PC-3 (cell line): ENCODE measurements around the gene ARHGAP24. TPM values are rescaled to one million over a fixed set of nuclear protein-coding genes. Genes with fewer than 3 reads are reported as not detected.
A peak's percentile ranks its signal among the peaks of the same experiment; 100 is the strongest.

Source experiments
- ATAC-seq: fragments of 200-7000 bp; cut with Tn5 transposase; 2 replicates; pipeline ENCODE4 v1.9.1; 2020; ENCODE audit warnings: mild to moderate bottlenecking, moderate library complexity
- BruUV-seq: library from RNA; stranded (reverse); fragments of 400-500 nt; replicated peaks from 2 replicates; lab custom pipeline; 2021; lab: Mats Ljungman, UMichigan
- CTCF ChIA-PET: fragments of 300-600 bp; sonication (Branson Sonifier 250); formaldehyde crosslinking; loops from one replicate; lab custom pipeline; 2022; ENCODE audit warnings: antibody characterized with exemption; lab: Charles Lee
- POLR2A ChIA-PET: fragments of 300-600 bp; sonication (Branson Sonifier 250); formaldehyde crosslinking; loops from one replicate; lab custom pipeline; 2022; ENCODE audit warnings: antibody characterized with exemption; ENCODE audit not compliant: unreplicated experiment; lab: Charles Lee
- DNase-seq: peaks from one replicate; pipeline ENCODE4 v3.0.0-alpha.2; 2015
- H2AFZ ChIP-seq: fragments of 300-600 bp; sonication (generic); 2 replicates; pipeline ENCODE4 v1.6.0; 2016; ENCODE audit warnings: antibody characterized with exemption, low read length
- H3F3A ChIP-seq: fragments of 300-600 bp; sonication (generic); one replicate; pipeline ENCODE4 v1.6.0; 2017; ENCODE audit warnings: antibody characterized with exemption, low read length, control low read depth, mild to moderate bottlenecking; ENCODE audit not compliant: unreplicated experiment
- H3K27ac ChIP-seq: fragments of 300-600 bp; sonication (generic); 2 replicates; pipeline ENCODE4 v1.5.1; 2016; ENCODE audit warnings: mild to moderate bottlenecking, low read length
- H3K27me3 ChIP-seq: fragments of 300-600 bp; sonication (generic); 2 replicates; pipeline ENCODE4 v1.6.1; 2016; ENCODE audit warnings: low read length, mixed read lengths
- H3K36me3 ChIP-seq: fragments of 300-600 bp; sonication (generic); 2 replicates; pipeline ENCODE4 v1.6.1; 2016; ENCODE audit warnings: low read depth, mixed run types, low read length, mixed read lengths
- H3K4me1 ChIP-seq: fragments of 300-600 bp; sonication (generic); 2 replicates; pipeline ENCODE4 v1.5.1; 2016; ENCODE audit warnings: low read length; ENCODE audit not compliant: insufficient read depth
- H3K4me2 ChIP-seq: fragments of 300-600 bp; sonication (generic); 2 replicates; pipeline ENCODE4 v1.6.0; 2016; ENCODE audit warnings: low read length
- H3K4me3 ChIP-seq: fragments of 300-600 bp; sonication (generic); 2 replicates; pipeline ENCODE4 v1.5.1; 2016; ENCODE audit warnings: mild to moderate bottlenecking, low read length, mixed read lengths
- H3K79me2 ChIP-seq: fragments of 300-600 bp; sonication (generic); 2 replicates; pipeline ENCODE4 v1.6.1; 2017; ENCODE audit warnings: low read length, mixed read lengths
- H3K9ac ChIP-seq: fragments of 300-600 bp; sonication (generic); 2 replicates; pipeline ENCODE4 v1.6.0; 2016; ENCODE audit warnings: mild to moderate bottlenecking, low read length
- H3K9me2 ChIP-seq: fragments of 300-600 bp; sonication (generic); replicated peaks from 2 replicates; pipeline ENCODE4 v1.6.1; 2016; ENCODE audit warnings: mixed run types, low read length, mixed read lengths
- H3K9me3 ChIP-seq: fragments of 300-600 bp; sonication (generic); 2 replicates; pipeline ENCODE4 v1.6.1; 2016; ENCODE audit warnings: low read length, mixed read lengths
- H4K20me1 ChIP-seq: fragments of 300-600 bp; sonication (generic); 2 replicates; pipeline ENCODE4 v1.6.1; 2016; ENCODE audit warnings: low read length, mixed read lengths
- EZH2 ChIP-seq: fragments of 300-600 bp; sonication (generic); IDR thresholded peaks from one replicate; pipeline ENCODE4 v1.6.1; 2017; ENCODE audit warnings: antibody characterized with exemption, mild to moderate bottlenecking, low read length; ENCODE audit not compliant: unreplicated experiment
- EZH2phosphoT487 ChIP-seq: fragments of 300-600 bp; sonication (generic); IDR thresholded peaks from 2 replicates; pipeline ENCODE4 v1.6.1; 2018; ENCODE audit warnings: mild to moderate bottlenecking, antibody characterized with exemption, low read length, borderline replicate concordance
- intact Hi-C: fragments of 100-400 bp; cut with micrococcal nuclease; formaldehyde crosslinking; loops from 2 replicates; pipeline ENCODE4 v1.9.0; 2023
- total RNA-seq: library from RNA; depleted of rRNA; stranded (reverse); fragments of >200 nt; gene quantifications from 2 replicates; pipeline ENCODE4 v1.2.3, GENCODE V29; 2014
- TF ChIP-seq, protein P1 (sequence below): fragments of 300-600 bp; sonication (generic); conservative IDR thresholded peaks from 2 replicates; pipeline ENCODE4 v1.5.1; 2017; ENCODE audit warnings: antibody characterized with exemption, low read depth, mild to moderate bottlenecking, low read length

ARHGAP24 gene
- total RNA-seq, 1 experiment from 2014 or later, result 7.4 TPM

DNA sequence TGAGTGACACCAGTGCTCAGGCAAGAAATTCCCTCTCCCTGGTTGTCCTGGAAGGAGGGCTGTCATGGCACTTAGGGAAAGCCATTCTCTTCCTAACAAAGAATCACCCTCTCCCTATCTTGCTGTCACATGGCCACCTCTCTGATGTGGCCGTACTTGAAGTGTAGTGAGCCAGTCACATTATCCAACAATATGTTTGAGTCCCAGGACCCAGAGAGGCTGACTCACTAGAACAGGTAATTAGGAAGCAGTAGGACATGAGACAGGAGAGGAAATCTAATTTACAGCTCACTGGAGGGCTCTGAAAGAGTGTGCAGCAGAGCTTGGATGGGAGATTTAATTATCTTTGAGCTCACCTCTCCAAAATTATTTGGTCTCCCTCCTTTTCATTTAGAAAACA, 299.1 kb downstream of the ARHGAP24 start:
- H3K4me3 ChIP-seq, result no peak overlapping the region
- H3K9ac ChIP-seq, result no peak overlapping the region
- CTCF ChIA-PET, result no interaction called here
- H3K4me2 ChIP-seq, result no peak overlapping the region
- peaks cover 33% of the 10 kb centered on the region for H3K4me1 ChIP-seq
- no peak for ATAC-seq
- no TSS peak for BruUV-seq
- no peak overlapping the region for H3K27ac ChIP-seq
- no peak for DNase-seq
- no peak overlapping the region for H2AFZ ChIP-seq
- TF ChIP-seq EZH2 (no peak), EZH2phosphoT487 (no peak)
- H3K79me2 ChIP-seq, result no peaks in the 10 kb centered on the region
- H3F3A ChIP-seq, result no peaks in the 10 kb centered on the region
- no peaks in the 10 kb centered on the region for H3K36me3 ChIP-seq
- no peaks in the 10 kb centered on the region for H4K20me1 ChIP-seq
- POLR2A ChIA-PET, result no interaction called here
- no peaks in the 10 kb centered on the region for H3K27me3 ChIP-seq
- intact Hi-C loops, result no loop called here
- H3K9me3 ChIP-seq, result no peaks in the 10 kb centered on the region
- no peaks in the 10 kb centered on the region for H3K9me2 ChIP-seq

DNA sequence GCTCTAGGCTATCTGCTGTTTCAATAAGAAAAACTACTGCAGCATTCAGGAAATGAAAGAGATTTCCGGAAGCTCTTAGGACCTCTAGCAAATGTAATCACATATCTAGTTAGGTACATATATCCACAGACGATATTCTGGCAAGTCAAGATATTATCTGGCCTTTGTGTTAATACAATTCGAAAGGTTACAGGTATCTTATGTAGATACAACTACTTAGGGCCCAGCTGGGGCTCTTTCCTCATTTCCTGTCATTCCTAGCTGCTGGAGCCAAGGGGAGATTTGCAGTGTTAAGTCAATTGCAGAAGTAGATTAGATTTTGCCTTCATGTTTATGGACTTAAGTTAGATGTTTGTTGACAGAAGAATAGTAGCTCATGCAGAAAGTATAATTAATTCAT, 299.5 kb downstream of the ARHGAP24 start:
- intact Hi-C loops, result no loop called here
- no peak for DNase-seq
- Histone ChIP-seq H3K27ac (no peak overlapping the region), H3K9ac (no peak overlapping the region), H3K4me3 (no peak overlapping the region), H3K36me3 (no peaks in the 10 kb centered on the region), H3K9me3 (no peaks in the 10 kb centered on the region), H3K27me3 (no peaks in the 10 kb centered on the region), H3K79me2 (peaks cover under 1% of the 10 kb centered on the region; the same call in 1 of the 2 replicates), H3K9me2 (no peaks in the 10 kb centered on the region), H3F3A (no peaks in the 10 kb centered on the region), H4K20me1 (no peaks in the 10 kb centered on the region), H2AFZ (no peak overlapping the region), H3K4me2 (no peak overlapping the region), H3K4me1 (peaks cover 31% of the 10 kb centered on the region)
- CTCF ChIA-PET, result no interaction called here
- POLR2A ChIA-PET, result no interaction called here
- no TSS peak for BruUV-seq
- no peak for ATAC-seq
- TF ChIP-seq, protein P1, sequence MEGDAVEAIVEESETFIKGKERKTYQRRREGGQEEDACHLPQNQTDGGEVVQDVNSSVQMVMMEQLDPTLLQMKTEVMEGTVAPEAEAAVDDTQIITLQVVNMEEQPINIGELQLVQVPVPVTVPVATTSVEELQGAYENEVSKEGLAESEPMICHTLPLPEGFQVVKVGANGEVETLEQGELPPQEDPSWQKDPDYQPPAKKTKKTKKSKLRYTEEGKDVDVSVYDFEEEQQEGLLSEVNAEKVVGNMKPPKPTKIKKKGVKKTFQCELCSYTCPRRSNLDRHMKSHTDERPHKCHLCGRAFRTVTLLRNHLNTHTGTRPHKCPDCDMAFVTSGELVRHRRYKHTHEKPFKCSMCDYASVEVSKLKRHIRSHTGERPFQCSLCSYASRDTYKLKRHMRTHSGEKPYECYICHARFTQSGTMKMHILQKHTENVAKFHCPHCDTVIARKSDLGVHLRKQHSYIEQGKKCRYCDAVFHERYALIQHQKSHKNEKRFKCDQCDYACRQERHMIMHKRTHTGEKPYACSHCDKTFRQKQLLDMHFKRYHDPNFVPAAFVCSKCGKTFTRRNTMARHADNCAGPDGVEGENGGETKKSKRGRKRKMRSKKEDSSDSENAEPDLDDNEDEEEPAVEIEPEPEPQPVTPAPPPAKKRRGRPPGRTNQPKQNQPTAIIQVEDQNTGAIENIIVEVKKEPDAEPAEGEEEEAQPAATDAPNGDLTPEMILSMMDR, result no peak
- TF ChIP-seq EZH2 (no peak), EZH2phosphoT487 (no peak)

DNA sequence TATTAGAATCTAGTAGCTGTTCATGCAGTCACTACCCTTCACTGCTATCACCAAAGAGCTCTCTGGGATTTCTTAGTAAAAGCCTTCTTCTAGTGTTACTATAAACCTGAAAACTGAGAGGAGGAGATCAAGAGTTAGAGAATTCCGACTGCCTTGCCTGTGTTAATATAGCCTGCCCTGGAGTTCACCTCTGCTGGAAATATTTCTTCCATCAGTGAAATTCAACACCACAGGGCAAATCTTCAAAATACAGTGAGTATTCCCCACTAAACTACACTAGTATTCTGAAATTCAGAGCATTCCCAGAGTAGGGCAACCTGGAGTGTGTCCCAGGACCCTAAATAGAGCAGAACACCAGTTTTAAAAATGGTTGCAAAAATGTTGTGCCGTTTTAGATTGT, 301.1 kb downstream of the ARHGAP24 start:
- peak; percentile 34 for ATAC-seq
- CTCF ChIA-PET, result interaction anchor here (0.6 kb wide), 1 partner anchor 32 kb away, joined by 4 read pairs; no protein-coding TSS in a partner anchor
- H2AFZ ChIP-seq, result peak overlapping the region; percentile 26; the same call in 1 of the 2 replicates

More for the DNA sequence above, 301.1 kb downstream of the ARHGAP24 start:
- peak overlapping the region; percentile 84 for H3K4me2 ChIP-seq
- H3K4me3 ChIP-seq, result peak overlapping the region; percentile 44
- DNase-seq, result peak; percentile 35
- H3K9ac ChIP-seq, result peak overlapping the region; percentile 74
- BruUV-seq, result TSS peak; percentile 36
- H4K20me1 ChIP-seq, result no peaks in the 10 kb centered on the region
- no peaks in the 10 kb centered on the region for H3K27me3 ChIP-seq
- intact Hi-C loops, result loop anchor here (2.0 kb wide), 1 partner anchor 13 kb away; no protein-coding TSS in a partner anchor
- H3K9me3 ChIP-seq, result no peaks in the 10 kb centered on the region
- TF ChIP-seq EZH2 (no peak), EZH2phosphoT487 (no peak)
- TF ChIP-seq, protein P1, result no peak
- no peaks in the 10 kb centered on the region for H3K9me2 ChIP-seq
- H3F3A ChIP-seq, result no peaks in the 10 kb centered on the region
- peaks cover 42% of the 10 kb centered on the region for H3K4me1 ChIP-seq
- peak overlapping the region; percentile 98 for H3K27ac ChIP-seq
- POLR2A ChIA-PET, result no interaction called here
- no peaks in the 10 kb centered on the region for H3K36me3 ChIP-seq
- peaks cover 12% of the 10 kb centered on the region for H3K79me2 ChIP-seq
